DND-41 (cell line): Measurements from ENCODE around the gene CLINT1.

Experiments used
- ATAC-seq: fragments of 200-7000 bp; cut with Tn5 transposase; 3 replicates; pipeline ENCODE4 v1.9.1; 2021; ENCODE audit warnings: low read depth; ENCODE audit not compliant: insufficient read depth
- DNase-seq: peaks from one replicate; pipeline ENCODE4 v3.0.0-alpha.2; 2020
- H2AFZ ChIP-seq: 2 replicates; pipeline ENCODE4 v1.6.0; 2012; ENCODE audit warnings: low read depth, low read length
- H3K27ac ChIP-seq: 2 replicates; pipeline ENCODE4 v1.5.1; 2012; ENCODE audit warnings: low read length, inconsistent platforms
- H3K27me3 ChIP-seq: fragments of 200-600 bp; sonication (generic); 2 replicates; pipeline ENCODE4 v1.6.0; 2012; ENCODE audit warnings: low read length, mild to moderate bottlenecking, inconsistent platforms; ENCODE audit not compliant: insufficient read depth, poor library complexity
- H3K36me3 ChIP-seq: 2 replicates; pipeline ENCODE4 v1.5.1; 2012; ENCODE audit warnings: low read length, inconsistent platforms; ENCODE audit not compliant: insufficient read depth
- H3K4me1 ChIP-seq: 2 replicates; pipeline ENCODE4 v1.5.1; 2012; ENCODE audit warnings: mild to moderate bottlenecking, low read length; ENCODE audit not compliant: insufficient read depth
- H3K4me2 ChIP-seq: 2 replicates; pipeline ENCODE4 v1.6.0; 2012; ENCODE audit warnings: mild to moderate bottlenecking, moderate library complexity, low read length, inconsistent platforms; ENCODE audit not compliant: insufficient read depth
- H3K4me3 ChIP-seq, 2 experiments: fragments of 200-600 bp in 1 of 2; shearing (Covaris generic) in 1 of 2; 2 replicates each; pipeline ENCODE4 v1.5.1; 2012 to 2016; ENCODE audit warnings: inconsistent platforms in 2 of 2, low read length in 2 of 2, mild to moderate bottlenecking in 2 of 2, low read depth in 1 of 2, moderate library complexity in 1 of 2
- H3K79me2 ChIP-seq: 2 replicates; pipeline ENCODE4 v1.6.0; 2012; ENCODE audit warnings: low read length, inconsistent platforms; ENCODE audit not compliant: insufficient read depth
- H3K9ac ChIP-seq: 2 replicates; pipeline ENCODE4 v1.6.0; 2012; ENCODE audit warnings: low read depth, mild to moderate bottlenecking, inconsistent platforms, low read length, moderate library complexity
- H3K9me3 ChIP-seq: 2 replicates; pipeline ENCODE4 v1.5.1; 2012; ENCODE audit warnings: low read length, moderate library complexity, mild to moderate bottlenecking, inconsistent platforms; ENCODE audit not compliant: insufficient read depth, severe bottlenecking
- H4K20me1 ChIP-seq: 2 replicates; pipeline ENCODE4 v1.6.0; 2012; ENCODE audit warnings: low read length; ENCODE audit not compliant: insufficient read depth
- EZH2 ChIP-seq: IDR thresholded peaks from 3 replicates; pipeline ENCODE4 v1.6.1; 2012; ENCODE audit warnings: borderline replicate concordance, low read depth, mild to moderate bottlenecking, moderate library complexity, low read length, inconsistent platforms; ENCODE audit not compliant: severe bottlenecking
- TF ChIP-seq, protein P1 (sequence below): IDR thresholded peaks from 2 replicates; pipeline ENCODE4 v1.5.1; 2012; ENCODE audit warnings: borderline replicate concordance, low read length, moderate library complexity, mild to moderate bottlenecking; ENCODE audit not compliant: poor library complexity, severe bottlenecking; ENCODE audit errors: extremely low read depth

Gene CLINT1

GRCh38 chr5:157858527-157859226 lies at the start of gene CLINT1:
Gene CLINT1 (minus strand): TSS chr5:157859145. CDS start chr5:157858970, 175 bp downstream.
- Histone ChIP-seq H4K20me1 (peaks cover 31% of the 10 kb centered on the region; the same call in 1 of the 2 replicates), H2AFZ (peak within 1 kb of the TSS; percentile 93), H3K36me3 (peaks cover 15% of the 10 kb centered on the region), H3K9me3 (no peaks in the 10 kb centered on the region), H3K4me2 (peak within 1 kb of the TSS; percentile 72), H3K9ac (peak within 1 kb of the TSS; percentile 76), H3K79me2 (peaks cover 53% of the 10 kb centered on the region), H3K4me3 (peak within 1 kb of the TSS; percentile 76 to 77), H3K27me3 (no peaks in the 10 kb centered on the region), H3K4me1 (peaks cover 51% of the 10 kb centered on the region), H3K27ac (peak within 1 kb of the TSS; percentile 85)
- no peak for TF ChIP-seq EZH2
- TF ChIP-seq, protein P1, sequence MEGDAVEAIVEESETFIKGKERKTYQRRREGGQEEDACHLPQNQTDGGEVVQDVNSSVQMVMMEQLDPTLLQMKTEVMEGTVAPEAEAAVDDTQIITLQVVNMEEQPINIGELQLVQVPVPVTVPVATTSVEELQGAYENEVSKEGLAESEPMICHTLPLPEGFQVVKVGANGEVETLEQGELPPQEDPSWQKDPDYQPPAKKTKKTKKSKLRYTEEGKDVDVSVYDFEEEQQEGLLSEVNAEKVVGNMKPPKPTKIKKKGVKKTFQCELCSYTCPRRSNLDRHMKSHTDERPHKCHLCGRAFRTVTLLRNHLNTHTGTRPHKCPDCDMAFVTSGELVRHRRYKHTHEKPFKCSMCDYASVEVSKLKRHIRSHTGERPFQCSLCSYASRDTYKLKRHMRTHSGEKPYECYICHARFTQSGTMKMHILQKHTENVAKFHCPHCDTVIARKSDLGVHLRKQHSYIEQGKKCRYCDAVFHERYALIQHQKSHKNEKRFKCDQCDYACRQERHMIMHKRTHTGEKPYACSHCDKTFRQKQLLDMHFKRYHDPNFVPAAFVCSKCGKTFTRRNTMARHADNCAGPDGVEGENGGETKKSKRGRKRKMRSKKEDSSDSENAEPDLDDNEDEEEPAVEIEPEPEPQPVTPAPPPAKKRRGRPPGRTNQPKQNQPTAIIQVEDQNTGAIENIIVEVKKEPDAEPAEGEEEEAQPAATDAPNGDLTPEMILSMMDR: no peak
- DNase-seq (peak; percentile 90), ATAC-seq (peak; percentile 93)

DNA sequence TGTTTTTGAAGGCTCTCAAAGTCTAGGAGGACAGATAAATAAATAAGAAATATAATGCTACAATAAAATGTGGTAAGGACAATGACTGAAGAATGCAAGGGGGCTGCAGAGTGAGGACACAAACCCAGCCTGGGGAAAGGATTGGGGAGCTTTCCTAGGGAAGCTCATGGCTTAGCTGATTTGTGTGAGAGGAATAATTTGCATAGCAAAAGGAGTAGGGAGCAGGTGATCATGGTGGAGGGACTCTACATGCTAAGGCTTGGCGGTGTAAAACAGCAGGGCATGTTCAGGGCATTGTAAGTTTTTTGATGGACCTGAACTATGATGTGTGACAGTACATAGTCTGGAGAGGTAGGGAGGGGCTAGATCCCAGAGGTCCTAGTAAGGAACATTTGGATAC lies 49.5 kb upstream of the CLINT1 start:
- no peaks in the 10 kb centered on the region for H3K9me3 ChIP-seq
- H3K4me1 ChIP-seq: no peaks in the 10 kb centered on the region
- no peaks in the 10 kb centered on the region for H4K20me1 ChIP-seq
- H3K4me2 ChIP-seq: no peak overlapping the region
- no peak for TF ChIP-seq EZH2
- TF ChIP-seq, protein P1: no peak
- H3K36me3 ChIP-seq: no peaks in the 10 kb centered on the region
- H3K27me3 ChIP-seq: no peaks in the 10 kb centered on the region
- ATAC-seq: no peak
- no peak overlapping the region for H3K27ac ChIP-seq
- H3K79me2 ChIP-seq: no peaks in the 10 kb centered on the region
- no peak overlapping the region for H3K4me3 ChIP-seq
- no peak overlapping the region for H2AFZ ChIP-seq
- no peak overlapping the region for H3K9ac ChIP-seq
- no peak for DNase-seq

- H3K4me1 ChIP-seq: no peaks in the 10 kb centered on the region
- TF ChIP-seq, protein P1: no peak
- no peak for TF ChIP-seq EZH2
- no peak overlapping the region for H3K9ac ChIP-seq
- no peak overlapping the region for H3K4me2 ChIP-seq
- no peaks in the 10 kb centered on the region for H3K9me3 ChIP-seq
- no peak for ATAC-seq
- no peak overlapping the region for H2AFZ ChIP-seq
- H3K4me3 ChIP-seq: no peak overlapping the region
- H3K36me3 ChIP-seq: no peaks in the 10 kb centered on the region
- DNase-seq: no peak
- no peaks in the 10 kb centered on the region for H3K27me3 ChIP-seq
- no peaks in the 10 kb centered on the region for H4K20me1 ChIP-seq
- no peaks in the 10 kb centered on the region for H3K79me2 ChIP-seq
- no peak overlapping the region for H3K27ac ChIP-seq
Observed at GRCh38 chr5:157907479-157907878, 48.5 kb upstream of the CLINT1 start.

- Histone ChIP-seq H2AFZ (no peak overlapping the region), H3K79me2 (no peaks in the 10 kb centered on the region), H3K4me1 (peaks cover 22% of the 10 kb centered on the region), H3K36me3 (no peaks in the 10 kb centered on the region), H3K9ac (no peak overlapping the region), H3K9me3 (no peaks in the 10 kb centered on the region), H3K4me2 (no peak overlapping the region), H3K27me3 (no peaks in the 10 kb centered on the region), H4K20me1 (no peaks in the 10 kb centered on the region), H3K27ac (no peak overlapping the region), H3K4me3 (no peak overlapping the region)
- TF ChIP-seq, protein P1: no peak
- TF ChIP-seq EZH2: no peak
- ATAC-seq (no peak), DNase-seq (no peak)
Observed at GRCh38 chr5:157903117-157903450, 44.1 kb upstream of the CLINT1 start.
